Activated B cell treated with CpG ODN at 0.5 μM for 24 hours (primary cell): ENCODE measurements around the gene MED27. TPM values are rescaled to one million over a fixed set of nuclear protein-coding genes. Genes with fewer than 3 reads are reported as not detected.

Source experiments
- ATAC-seq: fragments of 200-7000 bp; cut with Tn5 transposase; one replicate; pipeline ENCODE4 v1.10.0; 2021; ENCODE audit warnings: low read depth, mild to moderate bottlenecking, moderate library complexity
- CTCF ChIA-PET: fragments of 350-600 bp; sonication (Branson Sonifier 250); formaldehyde crosslinking; loops from one replicate; lab custom pipeline; 2021; ENCODE audit warnings: antibody characterized with exemption; lab: Charles Lee
- POLR2A ChIA-PET: fragments of 350-600 bp; sonication (Branson Sonifier 250); formaldehyde crosslinking; loops from one replicate; lab custom pipeline; 2021; ENCODE audit warnings: antibody characterized with exemption; lab: Charles Lee
- DNase-seq: peaks from one replicate; pipeline ENCODE4 v3.0.0; 2022
- H3K27ac Mint-ChIP-seq: one replicate; pipeline ENCODE4 v1.8.0; 2020; ENCODE audit warnings: mixed read lengths
- H3K27me3 Mint-ChIP-seq: one replicate; pipeline ENCODE4 v1.8.0; 2021; ENCODE audit warnings: mixed read lengths
- H3K36me3 Mint-ChIP-seq: one replicate; pipeline ENCODE4 v1.8.0; 2021; ENCODE audit warnings: low read depth, mixed read lengths
- H3K4me1 Mint-ChIP-seq: one replicate; pipeline ENCODE4 v1.8.0; 2021; ENCODE audit warnings: mixed read lengths
- H3K4me3 Mint-ChIP-seq: one replicate; pipeline ENCODE4 v1.8.0; 2020; ENCODE audit warnings: mild to moderate bottlenecking, mixed read lengths
- H3K9me3 Mint-ChIP-seq: one replicate; pipeline ENCODE4 v1.8.0; 2020; ENCODE audit warnings: mixed read lengths
- intact Hi-C: fragments of 100-400 bp; cut with micrococcal nuclease; formaldehyde crosslinking; loops from one replicate; pipeline ENCODE4 v1.15.1; 2024
- total RNA-seq: library from RNA; stranded (reverse); gene quantifications from 2 replicates; pipeline ENCODE4 v1.2.3, GENCODE V29; 2022
- TF ChIP-seq, protein P1 (sequence below): fragments of 200-600 bp; IDR thresholded peaks from one replicate; pipeline ENCODE4 v1.8.0; 2022; ENCODE audit warnings: antibody characterized with exemption, mild to moderate bottlenecking

Gene MED27
- total RNA-seq, 1 donor from 2014 or later: 24.5 TPM

DNA sequence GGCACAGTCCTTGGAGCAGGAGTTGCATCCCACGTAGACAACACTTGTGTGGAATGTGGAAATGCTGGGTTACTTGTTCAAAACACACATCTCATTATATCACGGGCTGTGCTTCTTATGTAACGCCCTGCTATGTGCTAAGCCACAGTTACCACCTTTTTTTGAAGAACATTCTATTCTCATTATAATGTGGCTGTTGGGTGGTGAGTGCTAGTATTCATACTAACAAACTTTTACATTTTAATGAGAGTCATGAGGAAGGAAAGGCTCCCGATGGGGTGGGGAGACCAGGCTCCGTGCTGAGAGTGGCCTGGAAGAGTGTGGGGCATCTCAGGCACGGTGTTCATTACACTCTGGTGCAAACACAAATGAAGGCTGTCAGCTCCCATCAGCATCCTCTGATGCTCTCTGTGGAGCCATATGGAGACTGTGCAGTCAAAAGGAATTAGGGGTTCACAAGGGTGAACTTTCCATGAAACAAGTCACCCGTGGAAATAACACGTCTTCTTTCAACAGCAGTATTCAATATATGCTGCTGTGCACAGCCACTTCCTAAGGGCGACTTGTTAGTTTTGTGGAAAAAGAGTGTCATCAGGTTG is 186.7 kb downstream of the MED27 start:
- peaks cover 45% of the 10 kb centered on the region for H3K36me3 Mint-ChIP-seq
- no peaks in the 10 kb centered on the region for H3K4me1 Mint-ChIP-seq
- DNase-seq (no peak), ATAC-seq (no peak)
- H3K27ac Mint-ChIP-seq: no peak overlapping the region
- H3K4me3 Mint-ChIP-seq: no peak overlapping the region
- ChIA-PET CTCF (no interaction called here), POLR2A (no interaction called here)
- TF ChIP-seq, protein P1, sequence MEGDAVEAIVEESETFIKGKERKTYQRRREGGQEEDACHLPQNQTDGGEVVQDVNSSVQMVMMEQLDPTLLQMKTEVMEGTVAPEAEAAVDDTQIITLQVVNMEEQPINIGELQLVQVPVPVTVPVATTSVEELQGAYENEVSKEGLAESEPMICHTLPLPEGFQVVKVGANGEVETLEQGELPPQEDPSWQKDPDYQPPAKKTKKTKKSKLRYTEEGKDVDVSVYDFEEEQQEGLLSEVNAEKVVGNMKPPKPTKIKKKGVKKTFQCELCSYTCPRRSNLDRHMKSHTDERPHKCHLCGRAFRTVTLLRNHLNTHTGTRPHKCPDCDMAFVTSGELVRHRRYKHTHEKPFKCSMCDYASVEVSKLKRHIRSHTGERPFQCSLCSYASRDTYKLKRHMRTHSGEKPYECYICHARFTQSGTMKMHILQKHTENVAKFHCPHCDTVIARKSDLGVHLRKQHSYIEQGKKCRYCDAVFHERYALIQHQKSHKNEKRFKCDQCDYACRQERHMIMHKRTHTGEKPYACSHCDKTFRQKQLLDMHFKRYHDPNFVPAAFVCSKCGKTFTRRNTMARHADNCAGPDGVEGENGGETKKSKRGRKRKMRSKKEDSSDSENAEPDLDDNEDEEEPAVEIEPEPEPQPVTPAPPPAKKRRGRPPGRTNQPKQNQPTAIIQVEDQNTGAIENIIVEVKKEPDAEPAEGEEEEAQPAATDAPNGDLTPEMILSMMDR: no peak
- no peaks in the 10 kb centered on the region for H3K9me3 Mint-ChIP-seq
- no peaks in the 10 kb centered on the region for H3K27me3 Mint-ChIP-seq
- intact Hi-C loops: no loop called here

- Mint-ChIP-seq H3K36me3 (peaks cover 48% of the 10 kb centered on the region), H3K27me3 (no peaks in the 10 kb centered on the region), H3K27ac (no peak overlapping the region), H3K9me3 (no peaks in the 10 kb centered on the region), H3K4me3 (no peak overlapping the region), H3K4me1 (no peaks in the 10 kb centered on the region)
- DNase-seq (no peak), ATAC-seq (no peak)
- POLR2A ChIA-PET: no interaction called here
- intact Hi-C loops: no loop called here
- TF ChIP-seq, protein P1: no peak
- CTCF ChIA-PET: no interaction called here
These were observed 187.4 kb downstream of the MED27 start for GRCh38 chr9:131892162-131892707.

GRCh38 chr9:131891598-131891997 is 188.1 kb downstream of the MED27 start:
- DNase-seq (no peak), ATAC-seq (no peak)
- CTCF ChIA-PET: no interaction called here
- POLR2A ChIA-PET: no interaction called here
- H3K4me1 Mint-ChIP-seq: no peaks in the 10 kb centered on the region
- H3K36me3 Mint-ChIP-seq: peaks cover 48% of the 10 kb centered on the region
- TF ChIP-seq, protein P1: no peak
- intact Hi-C loops: no loop called here
- no peak overlapping the region for H3K4me3 Mint-ChIP-seq
- H3K27me3 Mint-ChIP-seq: no peaks in the 10 kb centered on the region
- H3K9me3 Mint-ChIP-seq: no peaks in the 10 kb centered on the region
- no peak overlapping the region for H3K27ac Mint-ChIP-seq

- Mint-ChIP-seq H3K4me3 (no peak overlapping the region), H3K9me3 (no peaks in the 10 kb centered on the region), H3K4me1 (no peaks in the 10 kb centered on the region), H3K27ac (no peak overlapping the region), H3K27me3 (no peaks in the 10 kb centered on the region), H3K36me3 (peaks cover 48% of the 10 kb centered on the region)
- POLR2A ChIA-PET: no interaction called here
- TF ChIP-seq, protein P1: no peak
- intact Hi-C loops: no loop called here
- ATAC-seq (no peak), DNase-seq (no peak)
- CTCF ChIA-PET: no interaction called here
These were observed 190.0 kb downstream of the MED27 start for GRCh38 chr9:131889437-131890251.

DNA sequence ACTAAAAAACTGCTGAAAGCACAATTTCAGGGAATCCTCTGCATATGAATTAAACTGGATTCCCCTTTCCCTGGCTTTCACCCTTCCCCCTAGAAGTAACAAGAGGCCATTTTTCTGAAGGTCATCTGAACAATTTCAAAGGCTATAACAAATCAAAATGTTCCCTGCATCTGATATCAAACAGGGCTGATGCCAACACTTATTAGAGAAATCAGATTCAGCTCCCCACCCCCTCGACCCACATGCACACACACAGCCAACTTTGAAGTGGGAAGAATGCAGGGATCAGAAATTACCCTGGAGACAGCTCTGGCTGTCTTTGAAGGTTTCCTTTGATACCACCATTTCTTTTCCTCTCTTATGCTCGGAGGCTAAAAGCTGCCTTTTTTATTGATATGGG is 190.7 kb downstream of the MED27 start:
- intact Hi-C loops: no loop called here
- Mint-ChIP-seq H3K36me3 (peaks cover 48% of the 10 kb centered on the region), H3K4me3 (no peak overlapping the region), H3K27me3 (no peaks in the 10 kb centered on the region), H3K27ac (no peak overlapping the region), H3K9me3 (no peaks in the 10 kb centered on the region), H3K4me1 (no peaks in the 10 kb centered on the region)
- TF ChIP-seq, protein P1: no peak
- ATAC-seq (no peak), DNase-seq (no peak)
- ChIA-PET CTCF (no interaction called here), POLR2A (no interaction called here)
